B cell (primary cell): ENCODE data around the gene SLIT3. TPM values are rescaled to one million over a fixed set of nuclear protein-coding genes. Genes with fewer than 3 reads are reported as not detected.

Source experiments
- ATAC-seq: fragments of 200-7000 bp; cut with Tn5 transposase; one replicate; pipeline ENCODE4 v1.10.0; 2021; ENCODE audit warnings: low read depth, mild to moderate bottlenecking, moderate number of reproducible peaks, moderate library complexity
- CTCF ChIA-PET: fragments of 350-600 bp; sonication (Branson Sonifier 250); formaldehyde crosslinking; loops from one replicate; lab custom pipeline; 2021; ENCODE audit warnings: antibody characterized with exemption, inconsistent platforms; lab: Charles Lee
- POLR2A ChIA-PET: fragments of 350-600 bp; sonication (Branson Sonifier 250); formaldehyde crosslinking; loops from one replicate; lab custom pipeline; 2021; ENCODE audit warnings: antibody characterized with exemption; lab: Charles Lee
- DNase-seq: peaks from one replicate; pipeline ENCODE4 v3.0.0; 2013
- H2AFZ ChIP-seq: 2 replicates; pipeline ENCODE4 v1.6.1; 2012; ENCODE audit warnings: mild to moderate bottlenecking, low read depth, low read length; ENCODE audit not compliant: insufficient read depth, poor library complexity, severe bottlenecking
- H3K27ac ChIP-seq, 2 donors: 1 replicate in 1 of 2; 2 replicates in 1 of 2; pipeline ENCODE4 v1.5.1; 2012 to 2013; ENCODE audit warnings: low read length in 2 of 2, mild to moderate bottlenecking in 2 of 2, moderate library complexity in 1 of 2
- H3K27me3 ChIP-seq, 4 experiments: fragments of 200-600 bp in 1 of 4; sonication (generic) in 1 of 4; replicated peaks in 1 of 4; 1 replicate in 2 of 4; 2 replicates in 2 of 4; pipeline versions ENCODE4 v1.6.1 to v1.7.0; 2013 to 2016; ENCODE audit warnings: low read length in 3 of 4, mild to moderate bottlenecking in 2 of 4, mixed read lengths in 1 of 4, moderate library complexity in 1 of 4; ENCODE audit not compliant: insufficient read depth in 4 of 4, control insufficient read depth in 3 of 4; ENCODE audit errors: control extremely low read depth in 1 of 4
- H3K36me3 ChIP-seq, 2 experiments: replicated peaks in 1 of 2; 1 replicate in 1 of 2; 2 replicates in 1 of 2; pipeline versions ENCODE4 v1.6.1 to v1.7.1; 2013; ENCODE audit warnings: low read length in 1 of 2; ENCODE audit not compliant: insufficient read depth in 2 of 2, control insufficient read depth in 1 of 2; ENCODE audit errors: control extremely low read depth in 1 of 2, extremely low read depth in 1 of 2
- H3K4me1 ChIP-seq, 2 donors: fragments of 200-600 bp in 1 of 2; sonication (generic) in 1 of 2; 1 replicate in 1 of 2; 2 replicates in 1 of 2; pipeline versions ENCODE4 v1.5.1 to v1.6.1; 2013 to 2017; ENCODE audit warnings: low read length in 2 of 2; ENCODE audit not compliant: control insufficient read depth in 2 of 2, insufficient read depth in 2 of 2
- H3K4me2 ChIP-seq: replicated peaks from 2 replicates; pipeline ENCODE3; 2012; ENCODE audit warnings: mild to moderate bottlenecking, low read depth, low read length; ENCODE audit not compliant: poor library complexity, severe bottlenecking
- H3K4me3 ChIP-seq, 5 experiments: fragments of 200-600 bp in 1 of 5; sonication (generic) in 1 of 5; 1 replicate in 3 of 5; 2 replicates in 2 of 5; pipeline versions ENCODE4 v1.5.1 to v1.7.0; 2011 to 2016; ENCODE audit warnings: low read length in 4 of 5, mild to moderate bottlenecking in 4 of 5, low read depth in 2 of 5, control low read depth in 1 of 5, moderate library complexity in 1 of 5; ENCODE audit not compliant: insufficient read depth in 1 of 5; ENCODE audit errors: control extremely low read depth in 1 of 5, extremely low read depth in 1 of 5
- H3K79me2 ChIP-seq: fragments of 200-600 bp; sonication (generic); one replicate; pipeline ENCODE4 v1.6.0; 2016; ENCODE audit warnings: low read length; ENCODE audit not compliant: control insufficient read depth, insufficient read depth
- H3K9ac ChIP-seq: fragments of 200-600 bp; sonication (generic); 2 replicates; pipeline ENCODE4 v1.6.1; 2017; ENCODE audit warnings: mild to moderate bottlenecking, low read length, moderate library complexity
- H3K9me3 ChIP-seq, 3 donors: one replicate each; pipeline versions ENCODE4 v1.6.1 to v1.7.1; 2013; ENCODE audit warnings: low read length in 2 of 3; ENCODE audit not compliant: control insufficient read depth in 2 of 3, insufficient read depth in 1 of 3; ENCODE audit errors: control extremely low read depth in 1 of 3
- H4K20me1 ChIP-seq: 2 replicates; pipeline ENCODE4 v1.6.0; 2012; ENCODE audit warnings: mild to moderate bottlenecking, low read length; ENCODE audit not compliant: insufficient read depth, control insufficient read depth, poor library complexity, severe bottlenecking
- H3K27ac Mint-ChIP-seq: one replicate; pipeline ENCODE4 v1.8.0; 2021; ENCODE audit warnings: mixed read lengths
- H3K27me3 Mint-ChIP-seq: one replicate; pipeline ENCODE4 v1.8.0; 2021; ENCODE audit warnings: mixed read lengths
- H3K4me1 Mint-ChIP-seq: one replicate; pipeline ENCODE4 v1.8.0; 2021; ENCODE audit warnings: mixed read lengths
- H3K4me3 Mint-ChIP-seq: one replicate; pipeline ENCODE4 v1.8.0; 2021; ENCODE audit warnings: mixed read lengths
- H3K9me3 Mint-ChIP-seq: one replicate; pipeline ENCODE4 v1.8.0; 2022; ENCODE audit warnings: mixed read lengths; ENCODE audit not compliant: insufficient read depth
- EZH2 ChIP-seq: IDR thresholded peaks from 2 replicates; pipeline ENCODE4 v1.6.1; 2012; ENCODE audit warnings: borderline replicate concordance, low read depth, mild to moderate bottlenecking, moderate library complexity, low read length; ENCODE audit not compliant: insufficient read depth, poor library complexity, severe bottlenecking
- WGBS: methylation state at CpG from one replicate; pipeline ENCODE4 v1.1.5; 2013; ENCODE audit warnings: missing lambda C conversion rate; ENCODE audit not compliant: insufficient coverage; 5-methylcytosine and 5-hydroxymethylcytosine counted together
- intact Hi-C: fragments of 100-400 bp; cut with micrococcal nuclease; formaldehyde crosslinking; loops from one replicate; pipeline ENCODE4 v1.10.0; 2022
- polyA plus RNA-seq: library from polyadenylated mRNA; depleted of rRNA; stranded (reverse); fragments of >200 nt; gene quantifications from 2 replicates; pipeline ENCODE4 v1.2.3, GENCODE V29; 2012
- total RNA-seq, 2 donors: library from RNA; stranded (reverse); fragments of 120-200 nt in 1 of 2; gene quantifications; 1 replicate in 1 of 2; 2 replicates in 1 of 2; pipeline versions ENCODE4 v1.2.3 to v1.2.4, GENCODE V29; 2013 to 2022
- TF ChIP-seq, protein P1 (sequence below): fragments of 200-600 bp; IDR thresholded peaks from one replicate; pipeline ENCODE4 v1.8.0; 2022; ENCODE audit warnings: antibody characterized with exemption, mild to moderate bottlenecking

Gene SLIT3
- total and polyA plus RNA-seq, 2 donors (not counting 1 experiment from before 2014, with no cell fraction given) = not detected

DNA sequence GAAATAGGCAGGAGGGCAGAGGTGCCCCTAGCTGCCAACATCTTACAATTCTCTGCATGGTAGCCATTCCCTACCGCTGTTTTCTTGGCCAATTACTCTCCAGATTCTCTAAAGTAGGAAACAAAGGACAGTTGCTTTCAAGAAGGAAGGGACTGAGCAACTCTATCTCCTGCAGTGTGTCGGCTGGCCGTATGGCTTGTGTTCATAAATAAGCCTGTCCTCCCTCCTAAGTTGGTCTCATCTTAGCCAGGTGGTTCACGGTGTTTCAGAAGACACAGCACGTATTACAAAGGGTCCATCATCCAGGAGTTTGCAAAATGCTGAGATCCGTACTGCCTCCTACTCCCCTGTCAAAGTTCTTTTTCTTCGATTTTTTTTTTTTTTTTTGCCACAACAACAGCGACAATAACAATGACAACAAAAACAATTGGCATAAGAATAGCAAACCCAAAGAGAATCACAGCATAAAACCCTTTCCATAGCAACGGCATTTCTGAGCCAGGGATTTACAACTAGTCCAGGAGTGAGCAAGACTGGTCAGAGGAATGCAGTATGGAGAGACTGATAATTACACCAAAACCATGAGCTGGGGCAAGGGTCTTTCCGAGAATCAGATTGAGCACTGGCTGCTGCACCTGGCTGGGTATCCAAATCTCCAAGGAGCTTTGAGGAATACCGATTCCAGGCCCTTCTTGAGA lies 212.8 kb downstream of the SLIT3 start:
- WGBS = 91% methylated on average over 10 of the region's 11 CpGs
- DNase-seq = no peak
- no peaks in the 10 kb centered on the region for H3K79me2 ChIP-seq
- no peak overlapping the region for H3K4me2 ChIP-seq
- no peaks in the 10 kb centered on the region for H3K36me3 ChIP-seq
- TF ChIP-seq, protein P1, sequence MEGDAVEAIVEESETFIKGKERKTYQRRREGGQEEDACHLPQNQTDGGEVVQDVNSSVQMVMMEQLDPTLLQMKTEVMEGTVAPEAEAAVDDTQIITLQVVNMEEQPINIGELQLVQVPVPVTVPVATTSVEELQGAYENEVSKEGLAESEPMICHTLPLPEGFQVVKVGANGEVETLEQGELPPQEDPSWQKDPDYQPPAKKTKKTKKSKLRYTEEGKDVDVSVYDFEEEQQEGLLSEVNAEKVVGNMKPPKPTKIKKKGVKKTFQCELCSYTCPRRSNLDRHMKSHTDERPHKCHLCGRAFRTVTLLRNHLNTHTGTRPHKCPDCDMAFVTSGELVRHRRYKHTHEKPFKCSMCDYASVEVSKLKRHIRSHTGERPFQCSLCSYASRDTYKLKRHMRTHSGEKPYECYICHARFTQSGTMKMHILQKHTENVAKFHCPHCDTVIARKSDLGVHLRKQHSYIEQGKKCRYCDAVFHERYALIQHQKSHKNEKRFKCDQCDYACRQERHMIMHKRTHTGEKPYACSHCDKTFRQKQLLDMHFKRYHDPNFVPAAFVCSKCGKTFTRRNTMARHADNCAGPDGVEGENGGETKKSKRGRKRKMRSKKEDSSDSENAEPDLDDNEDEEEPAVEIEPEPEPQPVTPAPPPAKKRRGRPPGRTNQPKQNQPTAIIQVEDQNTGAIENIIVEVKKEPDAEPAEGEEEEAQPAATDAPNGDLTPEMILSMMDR = no peak
- TF ChIP-seq EZH2 = no peak
- H3K27me3 ChIP-seq = no peaks in the 10 kb centered on the region
- Mint-ChIP-seq H3K4me1 (no peaks in the 10 kb centered on the region), H3K4me3 (no peak overlapping the region), H3K27me3 (peaks cover 3% of the 10 kb centered on the region), H3K27ac (no peak overlapping the region), H3K9me3 (no peaks in the 10 kb centered on the region)
- H4K20me1 ChIP-seq = no peaks in the 10 kb centered on the region
- no peak overlapping the region for H3K9ac ChIP-seq
- H3K4me3 ChIP-seq = no peak overlapping the region
- H3K27ac ChIP-seq = no peak overlapping the region
- no peak overlapping the region for H2AFZ ChIP-seq
- ChIA-PET POLR2A (no interaction called here), CTCF (no interaction called here)
- no peak for ATAC-seq
- H3K4me1 ChIP-seq = no peaks in the 10 kb centered on the region
- H3K9me3 ChIP-seq = peaks cover 0 to 11% (median 0%) of the 10 kb centered on the region in 3 donors
- intact Hi-C loops = no loop called here

DNA sequence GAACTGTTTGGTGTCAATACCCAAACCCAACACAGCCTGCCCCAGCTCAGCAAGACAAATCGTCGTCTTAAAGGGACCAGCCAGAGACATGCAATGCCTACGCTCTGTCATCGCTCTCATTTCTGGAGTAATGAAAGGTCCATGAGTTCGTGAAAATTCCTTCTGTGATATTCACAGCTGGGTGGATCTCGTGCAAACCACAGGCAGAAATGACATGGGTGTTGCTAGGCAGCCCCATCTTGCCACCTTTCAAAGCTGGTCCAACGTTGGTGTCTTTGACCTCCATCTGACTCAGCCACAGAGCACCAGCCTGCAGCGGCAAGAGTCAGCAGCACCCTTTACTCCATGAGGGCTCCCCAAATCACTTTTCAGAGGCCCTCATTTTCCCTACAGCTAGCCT lies 215.3 kb downstream of the SLIT3 start:
- no peak overlapping the region for H3K4me3 ChIP-seq
- H4K20me1 ChIP-seq = no peaks in the 10 kb centered on the region
- H3K4me3 Mint-ChIP-seq = no peak overlapping the region
- DNase-seq (no peak), ATAC-seq (no peak)
- no peak overlapping the region for H3K9ac ChIP-seq
- H2AFZ ChIP-seq = no peak overlapping the region
- H3K27ac ChIP-seq = no peak overlapping the region
- no peaks in the 10 kb centered on the region for H3K27me3 ChIP-seq
- no peak overlapping the region for H3K4me2 ChIP-seq
- H3K79me2 ChIP-seq = no peaks in the 10 kb centered on the region
- ChIA-PET POLR2A (no interaction called here), CTCF (no interaction called here)
- H3K27ac Mint-ChIP-seq = no peak overlapping the region
- no peaks in the 10 kb centered on the region for H3K4me1 Mint-ChIP-seq
- H3K36me3 ChIP-seq = no peaks in the 10 kb centered on the region
- peaks cover 3% of the 10 kb centered on the region for H3K27me3 Mint-ChIP-seq
- WGBS = 82% methylated on average over 6 of the region's 8 CpGs
- TF ChIP-seq, protein P1 = no peak
- peaks cover 0 to 10% (median 0%) of the 10 kb centered on the region in 3 donors for H3K9me3 ChIP-seq
- no peaks in the 10 kb centered on the region for H3K9me3 Mint-ChIP-seq
- intact Hi-C loops = no loop called here
- H3K4me1 ChIP-seq = no peaks in the 10 kb centered on the region
